DND-41 (cell line): ENCODE results near the gene PCDHGC4.

Source experiments
- ATAC-seq: fragments of 200-7000 bp; cut with Tn5 transposase; 3 replicates; pipeline ENCODE4 v1.9.1; 2021; ENCODE audit warnings: low read depth; ENCODE audit not compliant: insufficient read depth
- DNase-seq: peaks from one replicate; pipeline ENCODE4 v3.0.0-alpha.2; 2020
- H2AFZ ChIP-seq: 2 replicates; pipeline ENCODE4 v1.6.0; 2012; ENCODE audit warnings: low read depth, low read length
- H3K27ac ChIP-seq: 2 replicates; pipeline ENCODE4 v1.5.1; 2012; ENCODE audit warnings: low read length, inconsistent platforms
- H3K27me3 ChIP-seq: fragments of 200-600 bp; sonication (generic); 2 replicates; pipeline ENCODE4 v1.6.0; 2012; ENCODE audit warnings: low read length, mild to moderate bottlenecking, inconsistent platforms; ENCODE audit not compliant: insufficient read depth, poor library complexity
- H3K36me3 ChIP-seq: 2 replicates; pipeline ENCODE4 v1.5.1; 2012; ENCODE audit warnings: low read length, inconsistent platforms; ENCODE audit not compliant: insufficient read depth
- H3K4me1 ChIP-seq: 2 replicates; pipeline ENCODE4 v1.5.1; 2012; ENCODE audit warnings: mild to moderate bottlenecking, low read length; ENCODE audit not compliant: insufficient read depth
- H3K4me2 ChIP-seq: 2 replicates; pipeline ENCODE4 v1.6.0; 2012; ENCODE audit warnings: mild to moderate bottlenecking, moderate library complexity, low read length, inconsistent platforms; ENCODE audit not compliant: insufficient read depth
- H3K4me3 ChIP-seq, 2 experiments: fragments of 200-600 bp in 1 of 2; shearing (Covaris generic) in 1 of 2; 2 replicates each; pipeline ENCODE4 v1.5.1; 2012 to 2016; ENCODE audit warnings: inconsistent platforms in 2 of 2, low read length in 2 of 2, mild to moderate bottlenecking in 2 of 2, low read depth in 1 of 2, moderate library complexity in 1 of 2
- H3K79me2 ChIP-seq: 2 replicates; pipeline ENCODE4 v1.6.0; 2012; ENCODE audit warnings: low read length, inconsistent platforms; ENCODE audit not compliant: insufficient read depth
- H3K9ac ChIP-seq: 2 replicates; pipeline ENCODE4 v1.6.0; 2012; ENCODE audit warnings: low read depth, mild to moderate bottlenecking, inconsistent platforms, low read length, moderate library complexity
- H3K9me3 ChIP-seq: 2 replicates; pipeline ENCODE4 v1.5.1; 2012; ENCODE audit warnings: low read length, moderate library complexity, mild to moderate bottlenecking, inconsistent platforms; ENCODE audit not compliant: insufficient read depth, severe bottlenecking
- H4K20me1 ChIP-seq: 2 replicates; pipeline ENCODE4 v1.6.0; 2012; ENCODE audit warnings: low read length; ENCODE audit not compliant: insufficient read depth
- CTCF ChIP-seq: IDR thresholded peaks from 2 replicates; pipeline ENCODE4 v1.5.1; 2012; ENCODE audit warnings: borderline replicate concordance, low read length, moderate library complexity, mild to moderate bottlenecking; ENCODE audit not compliant: poor library complexity, severe bottlenecking; ENCODE audit errors: extremely low read depth
- EZH2 ChIP-seq: IDR thresholded peaks from 3 replicates; pipeline ENCODE4 v1.6.1; 2012; ENCODE audit warnings: borderline replicate concordance, low read depth, mild to moderate bottlenecking, moderate library complexity, low read length, inconsistent platforms; ENCODE audit not compliant: severe bottlenecking

Gene PCDHGC4

GRCh38 chr5:141484641-141485311, at the start of gene PCDHGC4:
Gene PCDHGC4, plus strand, starts transcription at chr5:141485030. Its CDS starts 144 bp downstream, at chr5:141485174.
- Histone ChIP-seq H2AFZ (no peak within 1 kb of the TSS), H3K4me2 (no peak within 1 kb of the TSS), H4K20me1 (no peaks in the 10 kb centered on the region; the same call in 1 of the 2 replicates), H3K9me3 (no peaks in the 10 kb centered on the region), H3K27ac (no peak within 1 kb of the TSS), H3K27me3 (no peaks in the 10 kb centered on the region), H3K4me1 (no peaks in the 10 kb centered on the region), H3K36me3 (no peaks in the 10 kb centered on the region), H3K79me2 (no peaks in the 10 kb centered on the region), H3K9ac (no peak within 1 kb of the TSS), H3K4me3 (no peak within 1 kb of the TSS)
- TF ChIP-seq EZH2, result no peak
- no peak for TF ChIP-seq CTCF
- ATAC-seq (no peak), DNase-seq (no peak)

DNA sequence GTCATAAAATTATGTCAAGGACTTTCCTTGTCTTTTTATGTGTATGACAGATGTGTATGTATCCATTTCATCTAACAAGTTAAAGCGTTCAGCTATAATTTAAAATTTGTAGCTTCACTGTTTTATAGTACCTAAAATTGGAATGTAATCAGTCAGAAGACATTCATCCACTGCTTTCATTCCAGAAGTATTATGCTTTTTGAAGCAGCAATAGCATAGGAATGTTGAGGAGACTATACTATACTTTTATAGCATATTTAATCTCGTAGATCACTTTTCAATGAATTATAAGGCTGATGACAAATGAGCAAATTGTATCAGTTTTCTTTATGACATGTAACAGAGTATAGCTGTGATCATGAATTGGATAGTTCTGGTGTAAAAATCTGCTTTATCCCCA, 47.6 kb upstream of the PCDHGC4 start:
- H3K79me2 ChIP-seq, result no peaks in the 10 kb centered on the region
- H3K4me2 ChIP-seq, result no peak overlapping the region
- no peaks in the 10 kb centered on the region for H3K4me1 ChIP-seq
- no peaks in the 10 kb centered on the region for H3K36me3 ChIP-seq
- H3K27me3 ChIP-seq, result peaks cover 3% of the 10 kb centered on the region
- no peak overlapping the region for H3K4me3 ChIP-seq
- no peak overlapping the region for H3K27ac ChIP-seq
- ATAC-seq, result no peak
- H4K20me1 ChIP-seq, result no peaks in the 10 kb centered on the region
- no peaks in the 10 kb centered on the region for H3K9me3 ChIP-seq
- no peak overlapping the region for H3K9ac ChIP-seq
- TF ChIP-seq CTCF (no peak), EZH2 (no peak)
- DNase-seq, result no peak
- no peak overlapping the region for H2AFZ ChIP-seq

DNA sequence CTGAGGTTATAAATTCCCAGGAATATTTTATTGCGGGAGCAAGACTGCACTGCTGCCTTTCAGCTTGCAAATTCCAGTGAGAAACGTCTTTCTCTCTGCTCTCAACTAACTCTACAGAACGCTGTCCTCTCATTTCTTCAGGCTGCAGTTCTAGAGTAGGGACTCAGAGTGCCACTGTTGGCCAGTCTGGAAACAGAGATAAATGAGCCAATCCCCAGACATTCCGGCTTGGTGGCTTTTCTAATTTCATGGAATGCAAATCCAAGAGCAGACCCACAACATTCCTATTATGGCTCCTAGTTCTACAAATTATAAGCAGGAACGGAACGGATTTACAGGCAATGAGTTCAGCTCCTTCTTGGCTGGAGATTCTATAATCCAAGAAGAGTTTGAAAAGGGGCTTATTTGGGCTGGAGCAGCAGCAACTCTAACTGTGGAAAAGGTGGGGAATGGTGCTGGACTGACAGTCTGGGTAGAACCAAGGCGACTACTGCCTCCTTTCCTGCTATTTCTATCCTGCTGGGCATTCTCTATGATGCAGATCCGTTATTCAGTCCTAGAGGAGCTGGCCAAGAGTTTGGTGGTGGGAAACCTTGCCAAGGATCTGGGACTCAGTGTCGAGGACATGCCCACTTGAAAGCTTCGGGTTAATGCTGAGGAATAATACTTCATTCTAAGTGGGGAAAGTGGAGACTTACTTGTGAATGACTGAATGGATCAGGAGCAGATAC, 45.3 kb upstream of the PCDHGC4 start:
- H3K4me3 ChIP-seq, result no peak overlapping the region

More for the DNA sequence above, 45.3 kb upstream of the PCDHGC4 start:
- Histone ChIP-seq H3K27ac (no peak overlapping the region), H3K4me1 (no peaks in the 10 kb centered on the region), H3K9me3 (no peaks in the 10 kb centered on the region), H3K4me2 (no peak overlapping the region), H3K9ac (no peak overlapping the region), H2AFZ (no peak overlapping the region), H3K36me3 (no peaks in the 10 kb centered on the region), H3K27me3 (peaks cover 3% of the 10 kb centered on the region), H3K79me2 (no peaks in the 10 kb centered on the region), H4K20me1 (no peaks in the 10 kb centered on the region)
- TF ChIP-seq CTCF (no peak), EZH2 (no peak)
- ATAC-seq (no peak), DNase-seq (no peak)
